PC-9 (cell line): Measurements from ENCODE around the gene GJB4. TPM values are rescaled to one million over a fixed set of nuclear protein-coding genes. Genes with fewer than 3 reads are reported as not detected.
A peak's percentile ranks its signal among the peaks of the same experiment; 100 is the strongest.
"Not testable (repeated sequence)": the region's sequence is repeated elsewhere in the genome, so short reads cannot be mapped to it uniquely, and the experiment has no call there.

Experiments
- BruUV-seq: library from RNA; stranded (reverse); fragments of 400-500 nt; replicated peaks from 2 replicates; lab custom pipeline; 2021; lab: Mats Ljungman, UMichigan
- CTCF ChIA-PET: fragments of 300-600 bp; sonication (Branson Sonifier 250); formaldehyde crosslinking; loops from one replicate; lab custom pipeline; 2022; ENCODE audit warnings: antibody characterized with exemption; lab: Charles Lee
- POLR2A ChIA-PET: fragments of 300-600 bp; sonication (Branson Sonifier 250); formaldehyde crosslinking; loops from one replicate; lab custom pipeline; 2022; ENCODE audit warnings: antibody characterized with exemption; ENCODE audit not compliant: unreplicated experiment; lab: Charles Lee
- DNase-seq, 2 experiments: peaks; one replicate each; pipeline versions ENCODE4 v3.0.0 to v3.0.0-alpha.2; 2015 to 2022; ENCODE audit warnings: mixed read lengths in 1 of 2
- H2AFZ ChIP-seq: fragments of 200-600 bp; sonication (generic); 2 replicates; pipeline ENCODE4 v1.8.1; 2017; ENCODE audit warnings: antibody characterized with exemption
- H3F3A ChIP-seq: fragments of 200-600 bp; sonication (generic); 2 replicates; pipeline ENCODE4 v1.8.1; 2017; ENCODE audit warnings: antibody characterized with exemption, mild to moderate bottlenecking, low read depth; ENCODE audit not compliant: insufficient read depth
- H3K27ac ChIP-seq: fragments of 200-600 bp; sonication (generic); 2 replicates; pipeline ENCODE4 v1.6.1; 2016; ENCODE audit warnings: mixed run types
- H3K27me3 ChIP-seq: fragments of 200-600 bp; sonication (generic); 2 replicates; pipeline ENCODE4 v1.6.1; 2016; ENCODE audit warnings: low read depth, mixed run types; ENCODE audit not compliant: insufficient read depth
- H3K36me3 ChIP-seq: fragments of 200-600 bp; sonication (generic); 2 replicates; pipeline ENCODE4 v1.6.1; 2016; ENCODE audit warnings: low read depth, mixed run types
- H3K4me1 ChIP-seq: fragments of 200-600 bp; sonication (generic); replicated peaks from 2 replicates; pipeline ENCODE4 v1.6.1; 2016; ENCODE audit warnings: mixed run types; ENCODE audit not compliant: insufficient read depth
- H3K4me2 ChIP-seq: fragments of 200-600 bp; sonication (generic); 2 replicates; pipeline ENCODE4 v1.6.1; 2017; ENCODE audit warnings: mixed run types
- H3K4me3 ChIP-seq: fragments of 200-600 bp; sonication (generic); 2 replicates; pipeline ENCODE4 v1.6.1; 2016; ENCODE audit warnings: mixed run types
- H3K79me2 ChIP-seq: fragments of 200-600 bp; sonication (generic); 2 replicates; pipeline ENCODE4 v1.6.1; 2017; ENCODE audit warnings: low read depth, mixed run types
- H3K9me2 ChIP-seq: fragments of 200-600 bp; sonication (generic); 2 replicates; pipeline ENCODE4 v1.8.1; 2017; ENCODE audit warnings: mild to moderate bottlenecking; ENCODE audit not compliant: insufficient read depth
- H3K9me3 ChIP-seq: fragments of 200-600 bp; sonication (generic); 2 replicates; pipeline ENCODE4 v1.8.1; 2016; ENCODE audit warnings: low read depth; ENCODE audit not compliant: insufficient read depth
- H4K20me1 ChIP-seq: fragments of 200-600 bp; sonication (generic); 2 replicates; pipeline ENCODE4 v1.8.1; 2017; ENCODE audit not compliant: insufficient read depth
- EZH2 ChIP-seq: fragments of 200-600 bp; sonication (generic); IDR thresholded peaks from 2 replicates; pipeline ENCODE4 v1.8.0; 2017; ENCODE audit warnings: antibody characterized with exemption, low read depth
- intact Hi-C: fragments of 100-400 bp; cut with micrococcal nuclease; formaldehyde crosslinking; loops from one replicate; pipeline ENCODE4 v1.10.0; 2022; ENCODE audit not compliant: unreplicated experiment
- total RNA-seq: library from RNA; stranded (reverse); gene quantifications from 2 replicates; pipeline ENCODE4 v1.2.3, GENCODE V29; 2021
- TF ChIP-seq, protein P1 (sequence below): fragments of 200-600 bp; sonication (generic); conservative IDR thresholded peaks from 2 replicates; pipeline ENCODE4 v1.6.1; 2017; ENCODE audit warnings: mixed run types, antibody characterized with exemption, mild to moderate bottlenecking, moderate library complexity

GJB4 gene
- total RNA-seq, 1 experiment from 2014 or later, result 5.8 TPM

GRCh38 chr1:34803770-34804169 is 44.2 kb downstream of the GJB4 start:
- Histone ChIP-seq H3K79me2 (no peaks in the 10 kb centered on the region), H3K9me3 (no peaks in the 10 kb centered on the region), H3K4me1 (no peaks in the 10 kb centered on the region), H3K36me3 (no peaks in the 10 kb centered on the region), H2AFZ (no peak overlapping the region), H3F3A (no peaks in the 10 kb centered on the region), H3K27ac (no peak overlapping the region), H3K27me3 (no peaks in the 10 kb centered on the region), H3K4me2 (no peak overlapping the region), H3K4me3 (no peak overlapping the region), H3K9me2 (no peaks in the 10 kb centered on the region), H4K20me1 (no peaks in the 10 kb centered on the region)
- DNase-seq, result no peak
- POLR2A ChIA-PET, result no interaction called here
- intact Hi-C loops, result no loop called here
- TF ChIP-seq, protein P1, sequence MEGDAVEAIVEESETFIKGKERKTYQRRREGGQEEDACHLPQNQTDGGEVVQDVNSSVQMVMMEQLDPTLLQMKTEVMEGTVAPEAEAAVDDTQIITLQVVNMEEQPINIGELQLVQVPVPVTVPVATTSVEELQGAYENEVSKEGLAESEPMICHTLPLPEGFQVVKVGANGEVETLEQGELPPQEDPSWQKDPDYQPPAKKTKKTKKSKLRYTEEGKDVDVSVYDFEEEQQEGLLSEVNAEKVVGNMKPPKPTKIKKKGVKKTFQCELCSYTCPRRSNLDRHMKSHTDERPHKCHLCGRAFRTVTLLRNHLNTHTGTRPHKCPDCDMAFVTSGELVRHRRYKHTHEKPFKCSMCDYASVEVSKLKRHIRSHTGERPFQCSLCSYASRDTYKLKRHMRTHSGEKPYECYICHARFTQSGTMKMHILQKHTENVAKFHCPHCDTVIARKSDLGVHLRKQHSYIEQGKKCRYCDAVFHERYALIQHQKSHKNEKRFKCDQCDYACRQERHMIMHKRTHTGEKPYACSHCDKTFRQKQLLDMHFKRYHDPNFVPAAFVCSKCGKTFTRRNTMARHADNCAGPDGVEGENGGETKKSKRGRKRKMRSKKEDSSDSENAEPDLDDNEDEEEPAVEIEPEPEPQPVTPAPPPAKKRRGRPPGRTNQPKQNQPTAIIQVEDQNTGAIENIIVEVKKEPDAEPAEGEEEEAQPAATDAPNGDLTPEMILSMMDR, result no peak
- no peak for TF ChIP-seq EZH2
- no TSS peak for BruUV-seq
- CTCF ChIA-PET, result no interaction called here

- Histone ChIP-seq H3K9me3 (no peaks in the 10 kb centered on the region), H4K20me1 (no peaks in the 10 kb centered on the region), H3K79me2 (no peaks in the 10 kb centered on the region), H3F3A (no peaks in the 10 kb centered on the region), H3K4me2 (no peak overlapping the region), H3K36me3 (no peaks in the 10 kb centered on the region), H3K27ac (no peak overlapping the region), H2AFZ (no peak overlapping the region), H3K9me2 (no peaks in the 10 kb centered on the region), H3K4me1 (no peaks in the 10 kb centered on the region), H3K4me3 (no peak overlapping the region), H3K27me3 (no peaks in the 10 kb centered on the region)
- ChIA-PET POLR2A (no interaction called here), CTCF (no interaction called here)
- no TSS peak for BruUV-seq
- DNase-seq, result no peak
- intact Hi-C loops, result loop anchor here (5.0 kb wide), 1 partner anchor 46 kb away; no protein-coding TSS in a partner anchor
- TF ChIP-seq, protein P1, result no peak
- TF ChIP-seq EZH2, result no peak
Measured at GRCh38 chr1:34806396-34806795, 46.9 kb downstream of the GJB4 start.

GRCh38 chr1:34808051-34808810 is 48.7 kb downstream of the GJB4 start:
- CTCF ChIA-PET, result interaction anchor here (0.7 kb wide), 1 partner anchor 116 kb away, joined by 3 read pairs; no protein-coding TSS in a partner anchor
- Histone ChIP-seq H3K27ac (no peak overlapping the region), H3K9me2 (no peaks in the 10 kb centered on the region), H3K4me3 (no peak overlapping the region), H4K20me1 (no peaks in the 10 kb centered on the region), H2AFZ (no peak overlapping the region), H3K79me2 (no peaks in the 10 kb centered on the region), H3K9me3 (no peaks in the 10 kb centered on the region), H3K4me2 (no peak overlapping the region), H3K36me3 (no peaks in the 10 kb centered on the region), H3F3A (no peaks in the 10 kb centered on the region), H3K27me3 (no peaks in the 10 kb centered on the region), H3K4me1 (no peaks in the 10 kb centered on the region)
- intact Hi-C loops, result loop anchor here (5.0 kb wide), 1 partner anchor 44 kb away; no protein-coding TSS in a partner anchor
- TF ChIP-seq, protein P1, result no peak
- TF ChIP-seq EZH2, result no peak
- POLR2A ChIA-PET, result no interaction called here
- peak in 1 of 2 experiments; percentile 24 for DNase-seq
- no TSS peak for BruUV-seq

DNA sequence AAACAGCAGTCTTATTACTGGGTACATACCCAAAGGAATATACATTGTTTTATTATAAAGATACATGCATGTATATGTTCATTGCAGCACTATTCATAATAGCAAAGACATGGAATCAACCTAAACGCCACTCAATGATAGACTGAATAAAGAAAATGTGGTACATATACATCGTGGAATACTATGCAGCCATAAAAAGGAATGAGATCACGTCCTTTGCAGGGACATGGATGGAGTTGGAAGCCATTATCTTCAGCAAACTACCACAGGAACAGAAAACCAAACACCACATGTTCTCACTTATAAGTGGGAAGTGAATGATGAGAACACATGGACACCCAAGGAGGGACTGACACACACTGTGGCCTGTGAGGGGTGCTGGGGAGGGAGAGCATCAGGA is 51.2 kb downstream of the GJB4 start:
- H3K4me1 ChIP-seq, H4K20me1 ChIP-seq, BruUV-seq, H3K4me2 ChIP-seq, H2AFZ ChIP-seq, H3K36me3 ChIP-seq, DNase-seq, H3K9me3 ChIP-seq, H3K9me2 ChIP-seq, H3K79me2 ChIP-seq, CTCF ChIA-PET, H3K27ac ChIP-seq, H3K27me3 ChIP-seq, H3F3A ChIP-seq, H3K4me3 ChIP-seq, intact Hi-C loops, POLR2A ChIA-PET: not testable (repeated sequence)
